ENCODE results near the gene SUMF1. TPM values are rescaled to one million over a fixed set of nuclear protein-coding genes. Genes with fewer than 3 reads are reported as not detected.

SUMF1 gene
- total and polyA plus RNA-seq, 4 donors, result 11.6 to 50.0 (median 31.5) TPM

DNA sequence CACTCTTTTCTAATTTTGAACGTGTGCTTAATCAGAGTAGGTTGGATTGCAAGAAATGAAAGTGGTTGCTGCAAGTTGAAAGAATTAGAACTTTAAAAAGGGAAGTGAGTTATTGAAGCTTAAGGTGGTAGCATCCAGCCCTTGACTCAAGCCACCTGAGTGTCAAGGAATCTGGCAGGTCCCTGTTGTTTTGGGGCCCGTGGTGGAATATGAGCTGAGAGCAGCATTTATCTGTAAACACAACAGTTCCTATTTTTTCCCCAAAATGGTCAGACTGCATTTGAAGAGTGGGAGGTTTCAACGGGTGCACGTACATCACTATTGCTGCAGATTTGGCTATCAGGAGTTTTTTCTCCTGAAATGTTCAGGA is 27.8 kb upstream of the SUMF1 start:
- 9 to 25% methylated on average over 4 of the region's 4 CpGs for WGBS, 2 donors
- H3K4me3 ChIP-seq, result no peak overlapping the region
- ATAC-seq (ENCODE audit: insufficient read depth, low FRiP score) (no peak), DNase-seq (peak in 1 of 3 donors; percentile 36)
- TF ChIP-seq, protein P1, sequence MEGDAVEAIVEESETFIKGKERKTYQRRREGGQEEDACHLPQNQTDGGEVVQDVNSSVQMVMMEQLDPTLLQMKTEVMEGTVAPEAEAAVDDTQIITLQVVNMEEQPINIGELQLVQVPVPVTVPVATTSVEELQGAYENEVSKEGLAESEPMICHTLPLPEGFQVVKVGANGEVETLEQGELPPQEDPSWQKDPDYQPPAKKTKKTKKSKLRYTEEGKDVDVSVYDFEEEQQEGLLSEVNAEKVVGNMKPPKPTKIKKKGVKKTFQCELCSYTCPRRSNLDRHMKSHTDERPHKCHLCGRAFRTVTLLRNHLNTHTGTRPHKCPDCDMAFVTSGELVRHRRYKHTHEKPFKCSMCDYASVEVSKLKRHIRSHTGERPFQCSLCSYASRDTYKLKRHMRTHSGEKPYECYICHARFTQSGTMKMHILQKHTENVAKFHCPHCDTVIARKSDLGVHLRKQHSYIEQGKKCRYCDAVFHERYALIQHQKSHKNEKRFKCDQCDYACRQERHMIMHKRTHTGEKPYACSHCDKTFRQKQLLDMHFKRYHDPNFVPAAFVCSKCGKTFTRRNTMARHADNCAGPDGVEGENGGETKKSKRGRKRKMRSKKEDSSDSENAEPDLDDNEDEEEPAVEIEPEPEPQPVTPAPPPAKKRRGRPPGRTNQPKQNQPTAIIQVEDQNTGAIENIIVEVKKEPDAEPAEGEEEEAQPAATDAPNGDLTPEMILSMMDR (IDR thresholded peaks at IDR 0.05; ENCODE audit: control extremely low read depth, extremely low read depth), result no peak
- no peaks in the 10 kb centered on the region for H3K27me3 ChIP-seq (ENCODE audit: control insufficient read depth in 3 of 3, insufficient read depth in 3 of 3, low read length in 2 of 3)
- no peaks in the 10 kb centered on the region for H3K9me3 ChIP-seq (ENCODE audit: control insufficient read depth in 4 of 4, insufficient read depth in 3 of 4, low read length in 3 of 4)
- H3K36me3 ChIP-seq (ENCODE audit: control insufficient read depth in 4 of 4, insufficient read depth in 4 of 4, low read length in 4 of 4), result peaks cover 0 to 5% (median 0%) of the 10 kb centered on the region in 4 donors
- peak overlapping the region in 1 of 2 donors; percentile 24 for H3K27ac ChIP-seq (ENCODE audit: low read depth in 1 of 2, low read length in 1 of 2)
- H3K9ac ChIP-seq (ENCODE audit: insufficient read depth in 1 of 2, low read length in 2 of 2), result no peak overlapping the region
- peaks cover 0 to 39% (median 5%) of the 10 kb centered on the region in 5 donors for H3K4me1 ChIP-seq (ENCODE audit: control insufficient read depth in 5 of 5, insufficient read depth in 5 of 5, low read length in 5 of 5)

DNA sequence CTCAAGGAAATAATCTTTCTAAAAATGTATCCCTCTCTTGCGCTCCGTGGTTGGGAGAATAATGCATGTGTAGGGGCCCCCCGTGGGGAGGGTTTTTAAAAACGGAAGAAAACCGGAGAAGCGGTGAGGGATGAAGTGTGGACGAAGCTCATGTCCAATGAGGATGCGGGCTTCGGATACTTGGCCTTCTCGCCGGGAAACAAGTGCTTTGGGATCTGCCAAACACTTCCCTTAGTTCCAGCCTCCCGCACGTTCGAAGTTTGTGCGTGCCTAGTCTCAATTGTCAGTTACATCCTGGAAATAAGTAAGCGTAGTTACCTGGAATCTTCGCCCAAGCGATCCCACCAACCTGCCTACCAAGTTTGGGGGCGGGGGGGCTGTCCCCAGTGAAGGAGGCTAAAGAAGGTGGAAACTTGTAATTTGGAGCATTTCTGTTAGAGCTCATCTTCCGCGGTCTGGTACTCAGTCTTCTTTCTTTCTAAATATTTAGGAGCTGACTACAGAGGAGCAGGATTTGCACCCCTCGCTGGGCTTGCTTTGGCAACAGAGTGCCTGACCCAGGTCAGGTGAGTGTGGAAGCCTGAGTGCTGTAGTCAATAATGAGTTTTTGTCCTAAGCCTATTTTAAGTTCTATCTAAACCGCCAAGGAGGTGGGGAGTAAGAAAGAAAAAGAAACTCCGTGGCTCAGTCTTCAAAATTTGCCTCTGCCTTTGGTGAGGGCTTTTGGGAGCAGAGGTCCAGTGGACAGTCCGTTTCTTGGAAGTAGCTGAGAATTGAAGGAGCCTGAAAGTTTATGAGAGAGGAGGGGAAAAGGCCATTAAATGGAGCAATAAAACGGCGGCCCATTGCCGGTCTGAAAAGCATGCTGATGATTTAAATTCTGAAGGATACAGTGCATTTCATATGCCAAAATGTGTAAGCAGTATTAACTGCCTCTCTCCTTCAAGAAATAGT is 27.1 kb upstream of the SUMF1 start:
- Histone ChIP-seq H3K27ac (ENCODE audit: low read depth in 1 of 2, low read length in 1 of 2) (peak overlapping the region in 1 of 2 donors; percentile 22), H3K27me3 (ENCODE audit: control insufficient read depth in 3 of 3, insufficient read depth in 3 of 3, low read length in 2 of 3) (no peaks in the 10 kb centered on the region), H3K4me3 (peak overlapping the region; percentile 81), H3K9me3 (ENCODE audit: control insufficient read depth in 4 of 4, insufficient read depth in 3 of 4, low read length in 3 of 4) (no peaks in the 10 kb centered on the region), H3K36me3 (ENCODE audit: control insufficient read depth in 4 of 4, insufficient read depth in 4 of 4, low read length in 4 of 4) (peaks cover 0 to 5% (median 0%) of the 10 kb centered on the region in 4 donors), H3K9ac (ENCODE audit: insufficient read depth in 1 of 2, low read length in 2 of 2) (peak overlapping the region in 1 of 2 donors; percentile 71), H3K4me1 (ENCODE audit: control insufficient read depth in 5 of 5, insufficient read depth in 5 of 5, low read length in 5 of 5) (peaks cover 0 to 39% (median 5%) of the 10 kb centered on the region in 5 donors)
- TF ChIP-seq, protein P1 (IDR thresholded peaks at IDR 0.05; ENCODE audit: control extremely low read depth, extremely low read depth), result no peak
- ATAC-seq (ENCODE audit: insufficient read depth, low FRiP score) (no peak), DNase-seq (peak in 2 of 3 donors; percentile 25 to 38)
- 3 to 8% methylated on average over 28 of the region's 28 CpGs for WGBS, 2 donors

DNA sequence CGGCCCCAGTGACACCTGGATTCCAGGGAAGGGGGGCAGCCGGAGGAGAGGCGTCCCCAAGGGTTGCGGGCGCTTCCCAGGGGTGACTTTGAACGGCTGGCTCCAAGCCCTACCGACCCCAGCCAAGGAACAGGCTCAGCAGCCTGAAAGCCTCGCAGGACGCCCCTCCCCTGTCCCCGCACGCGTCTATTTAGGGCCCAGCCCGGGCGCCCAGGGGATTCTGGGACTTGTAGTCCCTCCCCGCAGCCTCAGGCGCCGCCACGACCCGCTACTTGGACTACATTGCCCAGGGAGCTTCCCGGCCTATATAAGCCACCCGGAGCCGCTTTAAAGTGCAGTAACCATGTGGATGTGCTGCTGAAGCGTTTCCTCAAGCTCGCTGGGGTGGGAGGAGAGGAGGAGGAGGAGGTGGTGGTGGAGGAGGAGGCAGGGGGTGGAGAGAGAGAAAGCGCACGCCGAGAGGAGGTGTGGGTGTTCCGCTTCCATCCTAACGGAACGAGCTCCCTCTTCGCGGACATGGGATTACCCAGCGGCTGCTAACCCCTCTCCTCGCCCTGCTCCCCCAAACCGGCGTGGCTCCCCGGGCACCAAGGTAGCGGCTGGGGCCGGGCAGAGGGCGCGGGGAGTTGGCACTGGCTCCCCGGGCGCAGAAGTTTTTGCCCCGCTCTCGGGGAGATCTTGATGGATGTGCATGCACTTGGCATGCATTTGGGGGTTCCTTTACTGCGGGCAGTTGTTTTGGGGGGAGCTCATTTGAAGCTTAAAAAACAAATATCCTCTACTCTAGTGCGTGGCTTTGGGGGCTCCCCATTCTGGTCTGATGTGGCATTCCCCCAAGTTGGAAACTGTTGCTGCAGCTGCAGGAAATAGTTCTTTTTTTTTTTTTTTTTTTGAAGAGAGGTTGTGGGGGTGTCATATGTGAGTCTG is 26.2 kb upstream of the SUMF1 start, which contains the start of gene ITPR1:
ITPR1 (plus strand) TSS at position 335 of the 927 bp plus-strand sequence. CDS start 23,144 bp downstream, outside the sequence.
- H3K36me3 ChIP-seq (ENCODE audit: control insufficient read depth in 4 of 4, insufficient read depth in 4 of 4, low read length in 4 of 4), result peaks cover 0 to 2% (median 0%) of the 10 kb centered on the region in 4 donors
- ATAC-seq (ENCODE audit: insufficient read depth, low FRiP score), result peak; percentile 97
- 0% methylated on average over 46 to 47 of the region's 47 CpGs for WGBS, 2 donors
- peaks cover 0 to 39% (median 5%) of the 10 kb centered on the region in 5 donors for H3K4me1 ChIP-seq (ENCODE audit: control insufficient read depth in 5 of 5, insufficient read depth in 5 of 5, low read length in 5 of 5)
- H3K27me3 ChIP-seq (ENCODE audit: control insufficient read depth in 3 of 3, insufficient read depth in 3 of 3, low read length in 2 of 3), result no peaks in the 10 kb centered on the region
- no peaks in the 10 kb centered on the region for H3K9me3 ChIP-seq (ENCODE audit: control insufficient read depth in 4 of 4, insufficient read depth in 3 of 4, low read length in 3 of 4)
- TF ChIP-seq, protein P1 (IDR thresholded peaks at IDR 0.05; ENCODE audit: control extremely low read depth, extremely low read depth), result no peak
- H3K27ac ChIP-seq (ENCODE audit: low read depth in 1 of 2, low read length in 1 of 2), result peak within 1 kb of the TSS; percentile 76 to 93
- peak; percentile 99 to 100 (median 100) for DNase-seq
- H3K9ac ChIP-seq (ENCODE audit: insufficient read depth in 1 of 2, low read length in 2 of 2), result peak within 1 kb of the TSS; percentile 61 to 71
- H3K4me3 ChIP-seq, result peak within 1 kb of the TSS; percentile 81

Measured in lung (tissue), 12 donors.